Keratinocyte (primary cell): ENCODE measurements around the gene UROC1. TPM values are rescaled to one million over a fixed set of nuclear protein-coding genes. Genes with fewer than 3 reads are reported as not detected.
A peak's percentile ranks its signal among the peaks of the same experiment; 100 is the strongest.

Experiments used
- DNase-seq: peaks from one replicate; pipeline ENCODE4 v3.0.0-alpha.2; 2011; ENCODE audit warnings: low read depth, missing footprints, low spot score
- FAIRE-seq: peaks from 2 replicates; lab custom pipeline; 2011; peaks lifted over from hg19 to GRCh38; lab: Jason Lieb, UNC
- H2AFZ ChIP-seq: 2 replicates; pipeline ENCODE4 v1.6.0; 2012; ENCODE audit warnings: low read length, control low read depth, inconsistent platforms; ENCODE audit not compliant: control insufficient read depth
- H3K27ac ChIP-seq: 2 replicates; pipeline ENCODE4 v1.5.1; 2011; ENCODE audit warnings: low read length; ENCODE audit not compliant: control insufficient read depth, insufficient read depth
- H3K27me3 ChIP-seq: 3 replicates; pipeline ENCODE4 v1.6.0; 2011; ENCODE audit warnings: low read length; ENCODE audit not compliant: control insufficient read depth, insufficient read depth; ENCODE audit errors: extremely low read depth
- H3K36me3 ChIP-seq, 2 experiments: 2 replicates in 1 of 2; 3 replicates in 1 of 2; pipeline ENCODE4 v1.5.1; 2011; ENCODE audit warnings: low read length in 2 of 2, mild to moderate bottlenecking in 1 of 2; ENCODE audit not compliant: control insufficient read depth in 2 of 2, insufficient read depth in 2 of 2; ENCODE audit errors: extremely low read depth in 1 of 2
- H3K4me1 ChIP-seq: 3 replicates; pipeline ENCODE4 v1.5.1; 2011; ENCODE audit warnings: low read length; ENCODE audit not compliant: control insufficient read depth, insufficient read depth; ENCODE audit errors: extremely low read depth
- H3K4me2 ChIP-seq: 3 replicates; pipeline ENCODE4 v1.6.0; 2011; ENCODE audit warnings: low read depth, low read length; ENCODE audit not compliant: control insufficient read depth, insufficient read depth; ENCODE audit errors: extremely low read depth
- H3K4me3 ChIP-seq, 3 experiments: fragments of 200-600 bp in 1 of 3; sonication (generic) in 1 of 3; 2 replicates in 2 of 3; 3 replicates in 1 of 3; pipeline ENCODE4 v1.5.1; 2011 to 2016; ENCODE audit warnings: low read length in 3 of 3, mild to moderate bottlenecking in 3 of 3, control low read depth in 2 of 3, inconsistent platforms in 1 of 3, low read depth in 1 of 3, mixed read lengths in 1 of 3, mixed run types in 1 of 3, moderate library complexity in 1 of 3; ENCODE audit not compliant: control insufficient read depth in 2 of 3, insufficient read depth in 2 of 3; ENCODE audit errors: extremely low read depth in 1 of 3
- H3K79me2 ChIP-seq: 2 replicates; pipeline ENCODE4 v1.6.0; 2012; ENCODE audit warnings: low read length; ENCODE audit not compliant: control insufficient read depth, insufficient read depth
- H3K9ac ChIP-seq: 3 replicates; pipeline ENCODE4 v1.6.0; 2011; ENCODE audit warnings: low read length; ENCODE audit not compliant: control insufficient read depth, insufficient read depth; ENCODE audit errors: extremely low read depth
- H3K9me1 ChIP-seq: 3 replicates; pipeline ENCODE4 v1.6.0; 2011; ENCODE audit warnings: low read length; ENCODE audit not compliant: control insufficient read depth, insufficient read depth; ENCODE audit errors: extremely low read depth
- H3K9me3 ChIP-seq: 2 replicates; pipeline ENCODE4 v1.5.1; 2012; ENCODE audit warnings: low read depth, low read length; ENCODE audit not compliant: control insufficient read depth
- H4K20me1 ChIP-seq: 3 replicates; pipeline ENCODE4 v1.6.0; 2011; ENCODE audit warnings: low read length; ENCODE audit not compliant: control insufficient read depth, insufficient read depth; ENCODE audit errors: extremely low read depth
- CTCF ChIP-seq, 3 experiments: IDR thresholded peaks in 1 of 3; conservative IDR thresholded peaks in 1 of 3; optimal IDR thresholded peaks in 1 of 3; 2 replicates in 2 of 3; 3 replicates in 1 of 3; pipeline versions ENCODE3 to v1.5.1; 2011; ENCODE audit warnings: low read length in 3 of 3, mild to moderate bottlenecking in 3 of 3, moderate library complexity in 2 of 3, control low read depth in 1 of 3, inconsistent platforms in 1 of 3; ENCODE audit not compliant: insufficient read depth in 2 of 3; ENCODE audit errors: extremely low read depth in 1 of 3
- EZH2 ChIP-seq: IDR thresholded peaks from one replicate; pipeline ENCODE4 v1.6.1; 2012; ENCODE audit warnings: inconsistent platforms, mild to moderate bottlenecking, low read length, moderate library complexity
- dilution Hi-C: fragments of 300-500 bp; cut with MboI; formaldehyde crosslinking; loops from one replicate; pipeline ENCODE4 v1.7.0; 2020; ENCODE audit warnings: low sequenced_read_pairs; ENCODE audit not compliant: extremely low pct_ligation_motif_present
- polyA plus RNA-seq, 5 experiments: library from polyadenylated mRNA; depleted of rRNA in 3 of 5; stranded (reverse) in 3 of 5; stranded (forward) in 1 of 5; unstranded in 1 of 5; fragments of >200 nt; gene quantifications; 1 replicate in 1 of 5; 2 replicates in 3 of 5; 3 replicates in 1 of 5; pipeline versions ENCODE4 v1.2.1 to v1.2.3, GENCODE V29; 2011 to 2012; ENCODE audit warnings: missing spikeins in 2 of 5, low read depth in 1 of 5, low replicate concordance in 1 of 5

Gene UROC1
- polyA plus RNA-seq, 1 donor (not counting 4 experiments of a cell fraction or from before 2014, with no cell fraction given), result not detected

DNA sequence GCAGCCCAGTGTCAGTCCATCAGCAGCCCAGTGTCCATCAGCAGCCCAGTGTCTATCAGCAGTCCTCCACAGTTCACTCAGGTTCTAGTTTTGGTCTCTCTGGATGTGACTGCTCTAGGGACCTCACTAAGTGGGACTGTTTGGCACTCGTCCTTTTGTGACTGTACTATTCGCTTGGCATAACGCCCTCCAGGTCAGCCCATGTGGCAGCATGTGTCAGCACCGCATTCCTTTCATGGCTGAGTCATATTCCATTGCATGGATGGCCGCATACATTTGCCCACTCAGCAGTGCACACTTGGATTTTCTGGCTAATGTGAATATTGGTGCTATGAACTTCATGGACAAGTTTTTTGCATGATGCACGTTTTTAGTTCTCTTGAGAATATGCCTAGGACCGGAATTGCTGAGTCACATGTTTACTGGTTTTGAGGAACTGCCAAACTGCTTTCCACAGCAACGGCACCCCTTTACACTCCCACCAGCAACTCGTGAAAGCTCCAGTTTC is 22.8 kb upstream of the UROC1 start:
- Histone ChIP-seq H3K9me1 (no peaks in the 10 kb centered on the region), H3K9me3 (no peaks in the 10 kb centered on the region), H3K4me3 (no peak overlapping the region), H4K20me1 (no peaks in the 10 kb centered on the region), H3K9ac (no peak overlapping the region), H3K36me3 (no peaks in the 10 kb centered on the region), H3K27me3 (peaks cover 44% of the 10 kb centered on the region), H3K4me2 (peak overlapping the region; percentile 24), H3K27ac (no peak overlapping the region), H3K79me2 (no peaks in the 10 kb centered on the region), H2AFZ (no peak overlapping the region), H3K4me1 (peaks cover 11% of the 10 kb centered on the region)
- DNase-seq, result peak; percentile 33
- peak; percentile 87 for FAIRE-seq
- TF ChIP-seq EZH2, result no peak
- TF ChIP-seq CTCF (optimal IDR thresholded peaks at IDR 0.05 in 1 of 3, IDR thresholded peaks at IDR 0.05 in 1 of 3, conservative IDR thresholded peaks at IDR 0.05 in 1 of 3; ENCODE audit: extremely low read depth in 1 of 3, insufficient read depth in 2 of 3, low read length in 3 of 3), result no peak
- dilution Hi-C loops, result no loop called here

DNA sequence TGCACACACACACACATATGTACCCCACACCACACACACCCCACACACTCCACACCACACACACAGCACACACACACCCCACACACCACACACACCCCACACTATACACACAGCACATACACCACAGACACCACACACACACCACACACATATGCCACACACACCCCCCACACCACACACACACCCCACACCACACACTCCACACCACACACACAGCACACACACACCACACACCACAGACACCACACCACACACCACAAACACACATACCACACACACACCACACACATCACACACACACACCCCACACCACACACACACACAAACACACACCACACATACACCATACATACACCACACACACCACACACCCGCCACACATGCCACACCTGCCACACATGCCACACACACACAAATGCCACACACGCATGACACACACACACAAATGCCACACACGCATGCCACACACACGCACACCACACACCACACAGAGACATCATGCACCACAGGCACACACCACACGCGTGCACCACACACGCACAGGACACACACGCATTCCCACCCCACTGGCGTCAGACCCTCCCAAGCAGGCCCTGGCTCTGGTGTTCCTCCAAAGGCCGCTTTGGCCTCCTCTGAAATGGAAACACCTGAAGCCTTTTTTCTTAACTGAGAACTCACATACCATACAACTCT is 22.1 kb upstream of the UROC1 start:
- H4K20me1 ChIP-seq, result no peaks in the 10 kb centered on the region

More for the DNA sequence above, 22.1 kb upstream of the UROC1 start:
- no peaks in the 10 kb centered on the region for H3K9me3 ChIP-seq
- H3K79me2 ChIP-seq, result no peaks in the 10 kb centered on the region
- no peak overlapping the region for H3K9ac ChIP-seq
- DNase-seq, result no peak
- H3K4me2 ChIP-seq, result no peak overlapping the region
- peaks cover 11% of the 10 kb centered on the region for H3K4me1 ChIP-seq
- H2AFZ ChIP-seq, result no peak overlapping the region
- H3K4me3 ChIP-seq, result no peak overlapping the region
- no peaks in the 10 kb centered on the region for H3K36me3 ChIP-seq
- TF ChIP-seq EZH2 (no peak), CTCF (optimal IDR thresholded peaks at IDR 0.05 in 1 of 3, IDR thresholded peaks at IDR 0.05 in 1 of 3, conservative IDR thresholded peaks at IDR 0.05 in 1 of 3; ENCODE audit: extremely low read depth in 1 of 3, insufficient read depth in 2 of 3, low read length in 3 of 3) (no peak)
- H3K27ac ChIP-seq, result no peak overlapping the region
- FAIRE-seq, result no peak
- H3K9me1 ChIP-seq, result no peaks in the 10 kb centered on the region
- dilution Hi-C loops, result no loop called here
- peaks cover 44% of the 10 kb centered on the region for H3K27me3 ChIP-seq
